Measurements from ENCODE around the gene SMS. TPM values are rescaled to one million over a fixed set of nuclear protein-coding genes. Genes with fewer than 3 reads are reported as not detected.

The SMS gene
- total RNA-seq, 1 donor from 2014 or later = 96.5 TPM

DNA sequence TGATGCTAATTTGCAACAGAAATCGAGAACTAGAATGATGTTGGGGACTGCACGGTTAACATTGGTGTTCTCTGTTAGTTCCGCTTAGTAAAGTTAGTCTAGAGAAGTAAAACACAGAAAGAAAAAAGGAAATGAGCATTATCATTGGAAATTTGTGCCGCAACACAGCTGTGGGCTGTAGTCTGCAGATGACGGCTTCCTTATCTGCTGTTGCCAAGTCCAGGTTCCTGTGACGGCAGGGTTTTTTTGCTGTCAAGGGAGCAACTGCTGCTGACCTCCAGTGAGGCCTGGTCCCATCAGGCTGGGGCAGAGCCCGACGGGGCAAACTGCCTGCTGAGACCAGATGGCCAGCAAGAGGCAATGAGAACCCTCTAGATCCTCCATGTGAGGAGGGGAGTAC, 52.8 kb downstream of the SMS start:
- no peaks in the 10 kb centered on the region for H3K27me3 Mint-ChIP-seq (ENCODE audit: unreplicated experiment)
- no peaks in the 10 kb centered on the region for H3K9me3 Mint-ChIP-seq (ENCODE audit: unreplicated experiment)
- no peaks in the 10 kb centered on the region for H3K36me3 Mint-ChIP-seq (ENCODE audit: unreplicated experiment)
- H3K27ac Mint-ChIP-seq (ENCODE audit: unreplicated experiment) = no peak overlapping the region
- peaks cover 8% of the 10 kb centered on the region for H3K4me1 Mint-ChIP-seq (ENCODE audit: low read depth, unreplicated experiment)
- TF ChIP-seq, protein P1, sequence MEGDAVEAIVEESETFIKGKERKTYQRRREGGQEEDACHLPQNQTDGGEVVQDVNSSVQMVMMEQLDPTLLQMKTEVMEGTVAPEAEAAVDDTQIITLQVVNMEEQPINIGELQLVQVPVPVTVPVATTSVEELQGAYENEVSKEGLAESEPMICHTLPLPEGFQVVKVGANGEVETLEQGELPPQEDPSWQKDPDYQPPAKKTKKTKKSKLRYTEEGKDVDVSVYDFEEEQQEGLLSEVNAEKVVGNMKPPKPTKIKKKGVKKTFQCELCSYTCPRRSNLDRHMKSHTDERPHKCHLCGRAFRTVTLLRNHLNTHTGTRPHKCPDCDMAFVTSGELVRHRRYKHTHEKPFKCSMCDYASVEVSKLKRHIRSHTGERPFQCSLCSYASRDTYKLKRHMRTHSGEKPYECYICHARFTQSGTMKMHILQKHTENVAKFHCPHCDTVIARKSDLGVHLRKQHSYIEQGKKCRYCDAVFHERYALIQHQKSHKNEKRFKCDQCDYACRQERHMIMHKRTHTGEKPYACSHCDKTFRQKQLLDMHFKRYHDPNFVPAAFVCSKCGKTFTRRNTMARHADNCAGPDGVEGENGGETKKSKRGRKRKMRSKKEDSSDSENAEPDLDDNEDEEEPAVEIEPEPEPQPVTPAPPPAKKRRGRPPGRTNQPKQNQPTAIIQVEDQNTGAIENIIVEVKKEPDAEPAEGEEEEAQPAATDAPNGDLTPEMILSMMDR (IDR thresholded peaks at IDR 0.05; ENCODE audit: partially characterized antibody, unreplicated experiment) = no peak
- no peak overlapping the region for H3K4me3 Mint-ChIP-seq (ENCODE audit: unreplicated experiment)
- DNase-seq = no peak

DNA sequence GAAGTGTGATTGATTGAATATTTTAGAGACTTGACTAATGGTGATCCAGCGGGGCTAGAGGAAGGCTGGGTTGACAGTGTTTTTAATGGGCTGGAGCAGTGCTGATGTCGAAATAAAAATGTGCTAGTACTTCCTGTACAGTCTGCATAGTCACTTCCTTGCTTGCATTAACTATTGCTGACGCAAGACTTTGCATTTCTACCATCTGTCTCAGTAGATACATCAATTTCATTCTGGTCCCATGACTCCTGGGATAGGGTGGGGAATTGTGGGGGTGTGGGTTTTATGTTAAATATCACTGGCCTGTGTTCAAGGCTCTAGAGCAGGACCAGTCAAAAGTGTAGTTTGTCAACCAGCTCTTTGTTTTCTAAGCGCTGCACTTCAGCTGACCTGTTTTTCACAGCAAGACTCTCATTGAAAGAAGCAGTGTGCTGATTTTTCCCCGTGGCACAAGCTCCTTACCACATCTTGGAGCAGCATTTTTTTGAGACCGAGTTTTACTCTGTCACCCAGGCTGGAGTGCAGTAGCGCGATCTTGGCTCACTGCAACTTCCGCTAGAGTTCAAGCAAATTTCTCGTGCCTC, 56.5 kb downstream of the SMS start:
- H3K27ac Mint-ChIP-seq (ENCODE audit: unreplicated experiment) = peak overlapping the region; percentile 66
- H3K36me3 Mint-ChIP-seq (ENCODE audit: unreplicated experiment) = no peaks in the 10 kb centered on the region
- DNase-seq = no peak

DNA sequence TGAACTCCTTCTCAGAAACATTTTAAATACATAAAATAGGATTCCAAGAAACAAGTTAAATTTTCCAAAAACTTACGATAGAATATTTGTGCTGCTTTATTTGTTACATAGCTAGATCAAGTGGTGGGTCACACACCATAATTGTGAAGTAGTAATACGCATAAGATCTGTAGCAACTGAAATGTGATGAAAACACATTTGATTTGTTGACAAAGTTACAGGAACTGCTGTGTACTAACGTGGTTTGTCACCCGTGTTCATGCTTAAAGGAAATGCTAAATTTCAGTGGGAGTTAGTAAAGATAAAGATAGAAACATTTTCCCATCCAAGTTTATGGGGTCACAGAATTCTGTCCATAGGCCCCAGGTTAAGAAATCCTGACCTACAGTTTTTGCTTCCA, 57.5 kb downstream of the SMS start:
- H3K4me1 Mint-ChIP-seq (ENCODE audit: low read depth, unreplicated experiment) = peaks cover 8% of the 10 kb centered on the region
- H3K4me3 Mint-ChIP-seq (ENCODE audit: unreplicated experiment) = no peak overlapping the region
- no peaks in the 10 kb centered on the region for H3K36me3 Mint-ChIP-seq (ENCODE audit: unreplicated experiment)

More for the DNA sequence above, 56.5 kb downstream of the SMS start:
- no peak overlapping the region for H3K4me3 Mint-ChIP-seq (ENCODE audit: unreplicated experiment)
- TF ChIP-seq, protein P1 (IDR thresholded peaks at IDR 0.05; ENCODE audit: partially characterized antibody, unreplicated experiment) = no peak
- H3K4me1 Mint-ChIP-seq (ENCODE audit: low read depth, unreplicated experiment) = peaks cover 8% of the 10 kb centered on the region
- H3K27me3 Mint-ChIP-seq (ENCODE audit: unreplicated experiment) = no peaks in the 10 kb centered on the region
- H3K9me3 Mint-ChIP-seq (ENCODE audit: unreplicated experiment) = no peaks in the 10 kb centered on the region

DNA sequence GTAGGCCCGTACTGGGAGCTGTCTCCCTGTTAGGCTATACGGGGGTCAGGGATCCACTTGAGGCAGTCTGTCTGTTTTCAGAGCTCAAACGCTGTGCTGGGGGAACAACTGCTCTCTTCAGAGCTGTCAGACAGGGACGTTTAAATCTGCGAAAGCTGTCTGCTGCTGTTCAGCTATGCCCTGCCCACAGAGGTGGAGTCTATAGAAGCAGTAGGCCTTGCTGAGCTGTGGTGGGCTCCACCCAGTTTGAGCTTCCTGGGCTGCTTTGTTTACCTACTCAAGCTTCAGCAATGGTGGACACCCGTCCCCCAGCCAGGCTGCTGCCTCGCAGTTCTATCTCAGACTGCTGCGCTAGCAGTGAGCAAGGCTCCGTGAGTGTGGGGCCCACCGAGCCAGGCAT, 64.4 kb downstream of the SMS start:
- TF ChIP-seq, protein P1 (IDR thresholded peaks at IDR 0.05; ENCODE audit: partially characterized antibody, unreplicated experiment) = no peak
- no peak for DNase-seq
- Mint-ChIP-seq H3K4me3 (ENCODE audit: unreplicated experiment) (no peak overlapping the region), H3K9me3 (ENCODE audit: unreplicated experiment) (peaks cover 3% of the 10 kb centered on the region), H3K36me3 (ENCODE audit: unreplicated experiment) (no peaks in the 10 kb centered on the region), H3K27me3 (ENCODE audit: unreplicated experiment) (peaks cover 2% of the 10 kb centered on the region), H3K4me1 (ENCODE audit: low read depth, unreplicated experiment) (peaks cover 4% of the 10 kb centered on the region), H3K27ac (ENCODE audit: unreplicated experiment) (no peak overlapping the region)

More for the DNA sequence above, 57.5 kb downstream of the SMS start:
- no peak for DNase-seq
- Mint-ChIP-seq H3K9me3 (ENCODE audit: unreplicated experiment) (no peaks in the 10 kb centered on the region), H3K27me3 (ENCODE audit: unreplicated experiment) (peaks cover 2% of the 10 kb centered on the region), H3K27ac (ENCODE audit: unreplicated experiment) (no peak overlapping the region)
- TF ChIP-seq, protein P1 (IDR thresholded peaks at IDR 0.05; ENCODE audit: partially characterized antibody, unreplicated experiment) = no peak

DNA sequence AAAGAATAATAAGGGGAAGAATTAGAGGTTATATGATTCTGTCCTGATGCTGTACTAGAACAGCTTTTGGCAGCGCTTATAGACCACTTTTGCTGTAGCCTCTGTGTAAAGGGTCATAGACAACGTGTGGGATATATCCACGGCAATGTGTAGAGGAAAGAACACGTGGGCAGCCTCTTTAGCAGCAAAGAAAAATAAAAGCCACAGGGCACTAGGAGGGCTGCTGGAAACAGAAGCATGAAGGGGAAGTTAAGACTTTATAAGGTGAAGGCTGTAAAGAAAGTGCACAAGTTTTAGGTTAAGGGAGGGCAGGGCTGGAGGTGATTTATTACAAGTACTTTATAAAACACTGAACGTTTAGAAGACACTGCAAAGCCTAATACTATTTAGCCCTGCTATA, 71.5 kb downstream of the SMS start:
- H3K27me3 Mint-ChIP-seq (ENCODE audit: unreplicated experiment) = no peaks in the 10 kb centered on the region
- H3K4me3 Mint-ChIP-seq (ENCODE audit: unreplicated experiment) = no peak overlapping the region
- H3K9me3 Mint-ChIP-seq (ENCODE audit: unreplicated experiment) = peaks cover 7% of the 10 kb centered on the region
- no peak overlapping the region for H3K27ac Mint-ChIP-seq (ENCODE audit: unreplicated experiment)
- H3K36me3 Mint-ChIP-seq (ENCODE audit: unreplicated experiment) = peaks cover 6% of the 10 kb centered on the region
- DNase-seq = no peak
- H3K4me1 Mint-ChIP-seq (ENCODE audit: low read depth, unreplicated experiment) = peaks cover 4% of the 10 kb centered on the region
- TF ChIP-seq, protein P1 (IDR thresholded peaks at IDR 0.05; ENCODE audit: partially characterized antibody, unreplicated experiment) = no peak

All from glutamatergic neuron (in vitro differentiated cells).